Stimulated activated naive CD8-positive, alpha-beta T cell treated with anti-CD3 and anti-CD28 coated beads, Interleukin-15, Interleukin-2, amounts not matched to agents 100 U/mL and 50 U/mL, for 24 hours (primary cell): ENCODE measurements around the gene KANSL1L.
A peak's percentile ranks its signal among the peaks of the same experiment; 100 is the strongest.

ENCODE experiments used
- ATAC-seq: fragments of 150-1000 bp; cut with Tn5 transposase; one replicate; pipeline ENCODE4 v1.10.0; 2021
- DNase-seq: peaks from one replicate; pipeline ENCODE4 v3.0.0; 2021

The KANSL1L gene

DNA sequence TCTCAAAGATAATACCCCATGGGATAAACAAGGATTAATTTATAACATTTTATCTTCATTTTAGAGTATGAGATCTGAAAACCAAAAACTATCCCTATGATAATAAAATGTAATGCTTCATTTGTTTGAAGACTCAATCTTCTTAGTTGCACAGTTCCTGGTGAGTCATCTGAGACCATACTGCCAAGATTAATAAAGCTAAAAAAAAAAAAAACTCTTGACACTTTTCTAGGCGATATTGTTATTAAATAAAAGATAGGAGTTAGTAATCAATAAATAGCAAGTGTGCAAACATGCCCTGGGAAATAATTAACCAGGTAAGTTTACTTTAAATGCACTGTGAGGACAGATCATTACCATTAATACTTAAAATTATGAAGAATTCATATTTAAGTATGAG, 84.9 kb downstream of the KANSL1L start:
- ATAC-seq (no peak), DNase-seq (no peak)

- no peak for DNase-seq
- no peak for ATAC-seq
Measured at GRCh38 chr2:210072922-210073509, 98.2 kb downstream of the KANSL1L start.

GRCh38 chr2:210072493-210072892, 98.7 kb downstream of the KANSL1L start:
- no peak for DNase-seq
- no peak for ATAC-seq

DNA sequence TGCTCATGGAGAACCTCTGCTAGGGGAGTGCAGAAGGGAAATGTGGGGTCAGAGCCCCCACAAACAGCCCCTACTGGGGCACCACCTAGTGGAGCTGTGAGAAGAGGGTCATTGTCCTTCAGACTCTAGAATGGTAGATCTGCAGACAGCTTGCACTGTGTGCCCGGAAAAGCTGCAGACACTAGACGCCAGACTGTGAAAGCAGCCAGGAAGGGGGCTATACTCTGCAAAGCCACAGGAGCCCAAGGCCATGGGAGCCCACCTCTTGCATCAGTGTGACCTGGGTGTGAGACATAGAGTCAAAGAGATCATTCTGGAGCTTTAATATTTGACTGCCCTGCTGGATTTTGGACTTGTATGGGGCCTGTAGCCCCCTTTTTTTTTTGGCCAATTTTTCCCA, 107.9 kb downstream of the KANSL1L start:
- DNase-seq (no peak), ATAC-seq (no peak)

GRCh38 chr2:210055825-210056224, 115.4 kb downstream of the KANSL1L start:
- ATAC-seq (no peak), DNase-seq (no peak)

GRCh38 chr2:210054696-210055095, 116.5 kb downstream of the KANSL1L start:
- DNase-seq (no peak), ATAC-seq (no peak)

- ATAC-seq, result no peak
- DNase-seq, result no peak
Measured at GRCh38 chr2:210050885-210051284, 120.3 kb downstream of the KANSL1L start.

- ATAC-seq, result no peak
- DNase-seq, result no peak
Measured at GRCh38 chr2:210049831-210050230, 121.4 kb downstream of the KANSL1L start.

- DNase-seq, result no peak
- ATAC-seq, result no peak
Measured at GRCh38 chr2:210046851-210047500, 124.2 kb downstream of the KANSL1L start.

DNA sequence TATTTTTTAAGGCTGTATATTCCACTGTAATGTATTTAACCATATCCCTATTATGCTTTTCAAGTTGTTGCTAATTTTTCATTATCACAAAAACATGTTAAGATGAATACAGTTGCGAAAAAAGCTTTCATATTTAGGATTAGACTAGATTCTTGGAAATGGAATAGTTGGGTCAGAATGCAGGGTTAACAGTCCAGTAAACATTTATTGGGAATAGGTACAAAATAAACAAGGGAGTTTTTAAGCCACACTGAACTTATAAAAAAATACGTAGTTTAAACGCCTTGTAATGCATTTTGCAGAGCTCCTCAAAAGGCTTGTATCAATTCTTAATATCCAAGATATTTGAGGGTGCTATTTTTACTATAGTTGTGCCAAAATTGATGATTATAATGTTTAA, 133.1 kb downstream of the KANSL1L start:
- ATAC-seq (no peak), DNase-seq (no peak)

DNA sequence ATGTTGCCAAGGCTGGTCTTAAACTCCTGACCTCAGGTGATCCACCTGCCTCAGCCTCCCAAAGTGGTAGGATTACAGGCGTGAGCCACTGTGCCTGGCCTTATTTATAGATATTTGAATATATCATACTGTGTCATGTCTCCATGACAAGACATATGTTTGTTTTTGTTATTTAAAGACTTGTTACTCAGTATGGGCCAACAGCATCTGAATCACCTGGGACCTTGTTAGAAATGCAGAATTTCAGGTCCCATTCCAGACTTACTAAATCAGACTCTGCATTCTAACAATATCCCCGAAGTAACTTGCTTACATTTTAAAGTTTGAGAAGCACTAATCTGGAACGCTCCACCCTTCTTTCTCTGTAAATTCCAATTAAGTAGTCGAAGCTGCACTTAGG, 135.5 kb downstream of the KANSL1L start:
- ATAC-seq, result no peak
- no peak for DNase-seq

GRCh38 chr2:210034087-210034683, 137.0 kb downstream of the KANSL1L start:
- ATAC-seq (no peak), DNase-seq (no peak)

GRCh38 chr2:210028178-210028577, 143.0 kb downstream of the KANSL1L start:
- ATAC-seq (no peak), DNase-seq (no peak)

DNA sequence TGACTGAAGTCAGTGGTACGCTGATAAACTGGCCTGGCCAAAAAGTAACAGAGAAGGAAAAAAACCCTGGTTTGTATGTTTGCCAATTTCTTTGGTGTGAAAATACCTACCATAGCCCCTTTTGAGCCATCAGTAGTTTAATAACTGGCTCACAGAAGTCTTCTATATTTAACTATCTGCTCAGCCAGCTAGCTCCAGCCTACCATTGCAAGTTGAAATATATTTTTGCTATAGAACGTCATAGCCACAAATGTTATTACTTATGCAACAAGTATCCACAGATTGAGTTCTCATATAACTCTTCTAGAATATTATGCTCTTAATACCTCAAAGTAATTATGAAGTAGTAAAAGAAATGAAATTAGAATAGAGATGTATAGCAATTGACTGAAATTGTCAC, 143.6 kb downstream of the KANSL1L start:
- ATAC-seq, result no peak
- DNase-seq, result no peak

DNA sequence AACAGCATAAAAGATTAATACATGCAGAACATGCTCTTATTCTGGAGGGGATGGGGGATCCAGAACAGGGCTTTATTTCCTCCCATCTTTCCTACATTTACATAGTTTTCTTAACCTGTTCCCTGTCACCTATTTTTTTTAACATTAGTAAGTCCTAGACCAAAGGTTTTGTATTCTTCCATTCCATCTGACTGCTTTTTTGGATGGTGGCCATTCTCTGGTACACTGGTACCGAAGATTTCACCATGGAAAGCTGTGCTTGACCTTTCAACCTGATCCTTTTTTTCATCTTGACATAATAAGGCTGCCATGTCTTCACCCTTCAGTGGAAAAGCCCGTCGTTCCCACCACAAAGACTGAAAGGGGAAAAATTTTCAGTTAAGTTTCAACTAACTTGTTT, 148.4 kb downstream of the KANSL1L start:
- ATAC-seq (no peak), DNase-seq (no peak)

- no peak for DNase-seq
- ATAC-seq, result no peak
Measured at GRCh38 chr2:210020138-210020537, 151.1 kb downstream of the KANSL1L start.

DNA sequence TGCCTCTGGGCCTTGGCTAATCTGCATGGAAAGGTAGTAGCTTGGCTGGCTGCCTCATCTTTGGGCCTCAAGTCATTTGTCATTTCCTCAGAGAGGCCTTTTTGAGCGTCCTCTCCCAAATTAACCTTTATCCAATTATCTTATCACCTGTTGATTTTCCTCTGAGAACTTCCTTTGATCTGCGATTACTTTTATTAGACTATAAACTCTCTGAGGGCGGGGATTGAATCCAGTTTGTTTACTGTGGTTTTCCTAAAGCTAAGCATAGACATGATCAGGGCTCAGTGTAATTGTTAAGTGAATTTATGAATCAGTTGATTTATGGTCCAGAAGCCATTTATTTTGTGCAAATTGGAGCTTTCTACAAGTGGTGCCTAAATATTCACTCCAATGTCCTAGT, 161.3 kb downstream of the KANSL1L start:
- no peak for ATAC-seq
- DNase-seq, result no peak

GRCh38 chr2:210009126-210009525, 162.1 kb downstream of the KANSL1L start:
- DNase-seq (no peak), ATAC-seq (peak; percentile 36)

DNA sequence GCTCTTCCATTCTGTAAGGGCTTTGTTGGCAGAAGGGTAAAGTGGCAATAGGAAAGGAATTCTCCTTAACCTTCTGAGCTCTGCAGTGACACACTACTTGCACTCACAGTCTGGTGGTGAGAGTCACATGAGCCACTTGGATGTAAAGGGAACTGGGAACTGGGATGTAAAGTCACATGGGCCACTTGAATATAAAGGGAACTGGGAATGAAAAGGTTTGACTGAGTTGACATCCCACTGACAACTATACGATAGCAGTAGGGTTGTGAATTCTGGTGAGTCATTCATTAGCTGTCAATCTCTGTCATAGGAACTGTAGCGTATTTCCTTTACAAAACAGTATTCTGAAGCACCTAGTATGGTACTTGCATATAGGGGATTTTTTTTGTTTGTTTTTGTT, 163.3 kb downstream of the KANSL1L start:
- no peak for ATAC-seq
- DNase-seq, result no peak

- ATAC-seq, result no peak
- no peak for DNase-seq
Measured at GRCh38 chr2:210004881-210005280, 166.3 kb downstream of the KANSL1L start.

GRCh38 chr2:210003359-210003758, 167.8 kb downstream of the KANSL1L start:
- DNase-seq (no peak), ATAC-seq (no peak)

- ATAC-seq (peak; percentile 99), DNase-seq (peak; percentile 99)
Measured at GRCh38 chr2:210002158-210003157, 168.8 kb downstream of the KANSL1L start, which contains the start of gene RPE. RPE (plus strand) TSS chr2:210002638; CDS start chr2:210002662, 24 bp downstream.
